ENCODE measurements around the gene RTL5.

GRCh38 chrX:72107841-72108595 lies 23.7 kb downstream of the RTL5 start:
- TF ChIP-seq CTCF (IDR thresholded peaks at IDR 0.05 in 2 of 3, conservative IDR thresholded peaks at IDR 0.05 in 1 of 3; ENCODE audit: control insufficient read depth in 2 of 3, extremely low read depth in 1 of 3, insufficient read depth in 1 of 3, low read depth in 3 of 3, low read length in 3 of 3), result no peak
- TF ChIP-seq REST (IDR thresholded peaks at IDR 0.05; ENCODE audit: low read depth, low read length), result no peak
- no peak for TF ChIP-seq SMAD1 (IDR thresholded peaks at IDR 0.05; ENCODE audit: low read depth, partially characterized antibody)
- TF ChIP-seq PML (IDR thresholded peaks at IDR 0.05; ENCODE audit: low read length), result no peak

Measured in GM12878 (cell line).